ENCODE results near the gene BOLL.

- TF ChIP-seq, protein P1, sequence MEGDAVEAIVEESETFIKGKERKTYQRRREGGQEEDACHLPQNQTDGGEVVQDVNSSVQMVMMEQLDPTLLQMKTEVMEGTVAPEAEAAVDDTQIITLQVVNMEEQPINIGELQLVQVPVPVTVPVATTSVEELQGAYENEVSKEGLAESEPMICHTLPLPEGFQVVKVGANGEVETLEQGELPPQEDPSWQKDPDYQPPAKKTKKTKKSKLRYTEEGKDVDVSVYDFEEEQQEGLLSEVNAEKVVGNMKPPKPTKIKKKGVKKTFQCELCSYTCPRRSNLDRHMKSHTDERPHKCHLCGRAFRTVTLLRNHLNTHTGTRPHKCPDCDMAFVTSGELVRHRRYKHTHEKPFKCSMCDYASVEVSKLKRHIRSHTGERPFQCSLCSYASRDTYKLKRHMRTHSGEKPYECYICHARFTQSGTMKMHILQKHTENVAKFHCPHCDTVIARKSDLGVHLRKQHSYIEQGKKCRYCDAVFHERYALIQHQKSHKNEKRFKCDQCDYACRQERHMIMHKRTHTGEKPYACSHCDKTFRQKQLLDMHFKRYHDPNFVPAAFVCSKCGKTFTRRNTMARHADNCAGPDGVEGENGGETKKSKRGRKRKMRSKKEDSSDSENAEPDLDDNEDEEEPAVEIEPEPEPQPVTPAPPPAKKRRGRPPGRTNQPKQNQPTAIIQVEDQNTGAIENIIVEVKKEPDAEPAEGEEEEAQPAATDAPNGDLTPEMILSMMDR (IDR thresholded peaks at IDR 0.05) = no peak
- no peak for TF ChIP-seq POLR2AphosphoS5 (IDR thresholded peaks at IDR 0.05; ENCODE audit: insufficient read depth in 1 of 2, low read depth in 1 of 2)
These were observed 26.1 kb downstream of the BOLL start for GRCh38 chr2:197759013-197759412.

All from vagina (tissue), 2 donors.